ENCODE results near the gene TYR.
"Not testable (repeated sequence)": the region's sequence is repeated elsewhere in the genome, so short reads cannot be mapped to it uniquely, and the experiment has no call there.

The TYR gene

DNA sequence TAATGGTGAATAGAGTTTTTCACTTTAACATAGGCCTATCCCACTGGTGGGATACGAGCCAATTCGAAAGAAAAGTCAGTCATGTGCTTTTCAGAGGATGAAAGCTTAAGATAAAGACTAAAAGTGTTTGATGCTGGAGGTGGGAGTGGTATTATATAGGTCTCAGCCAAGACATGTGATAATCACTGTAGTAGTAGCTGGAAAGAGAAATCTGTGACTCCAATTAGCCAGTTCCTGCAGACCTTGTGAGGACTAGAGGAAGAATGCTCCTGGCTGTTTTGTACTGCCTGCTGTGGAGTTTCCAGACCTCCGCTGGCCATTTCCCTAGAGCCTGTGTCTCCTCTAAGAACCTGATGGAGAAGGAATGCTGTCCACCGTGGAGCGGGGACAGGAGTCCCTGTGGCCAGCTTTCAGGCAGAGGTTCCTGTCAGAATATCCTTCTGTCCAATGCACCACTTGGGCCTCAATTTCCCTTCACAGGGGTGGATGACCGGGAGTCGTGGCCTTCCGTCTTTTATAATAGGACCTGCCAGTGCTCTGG lies at the start of gene TYR:
Gene TYR (plus strand): TSS at position 185 of the 541 bp plus-strand sequence. CDS start 79 bp downstream, at position 264.
- DNase-seq (ENCODE audit: low read depth in 2 of 2) = no peak

DNA sequence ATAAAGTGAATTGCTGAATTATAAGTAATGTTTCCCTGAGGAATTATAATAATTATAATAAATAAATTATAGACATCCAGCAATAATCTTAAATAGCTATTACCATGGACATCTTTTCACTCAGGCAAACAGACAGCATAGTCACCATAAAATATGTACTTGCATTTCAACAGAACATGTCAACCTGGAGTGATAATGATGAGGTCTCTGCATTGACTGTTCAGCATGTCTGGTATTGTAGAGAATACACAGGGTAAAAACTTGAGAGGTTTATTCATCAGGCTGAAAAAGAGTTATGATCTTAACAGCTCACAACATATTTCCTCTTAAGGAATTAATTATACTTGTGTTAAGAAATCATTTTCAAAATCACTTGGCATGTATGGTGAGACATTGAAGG lies 41.1 kb upstream of the TYR start:
- DNase-seq (ENCODE audit: low read depth in 2 of 2) = no peak

DNA sequence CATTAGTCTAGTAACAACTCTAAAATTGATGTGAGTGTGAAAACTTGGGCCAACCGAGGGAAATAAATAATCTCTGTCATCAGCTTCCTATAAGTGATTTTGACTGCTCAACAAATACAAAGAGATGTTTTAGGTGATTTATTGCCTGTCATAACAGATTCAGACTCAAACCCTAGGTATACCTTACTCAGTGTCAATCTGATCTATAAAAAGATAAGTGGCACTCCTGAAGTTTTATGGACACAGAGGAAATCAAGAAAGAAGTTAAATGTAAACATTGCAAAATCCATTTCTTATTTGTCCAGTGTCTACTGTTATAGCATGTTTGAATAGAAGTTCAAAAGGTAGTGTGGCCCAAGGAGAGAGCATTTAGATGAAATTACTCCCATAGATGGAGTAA lies 30.4 kb upstream of the TYR start:
- DNase-seq (ENCODE audit: low read depth in 2 of 2) = no peak

DNA sequence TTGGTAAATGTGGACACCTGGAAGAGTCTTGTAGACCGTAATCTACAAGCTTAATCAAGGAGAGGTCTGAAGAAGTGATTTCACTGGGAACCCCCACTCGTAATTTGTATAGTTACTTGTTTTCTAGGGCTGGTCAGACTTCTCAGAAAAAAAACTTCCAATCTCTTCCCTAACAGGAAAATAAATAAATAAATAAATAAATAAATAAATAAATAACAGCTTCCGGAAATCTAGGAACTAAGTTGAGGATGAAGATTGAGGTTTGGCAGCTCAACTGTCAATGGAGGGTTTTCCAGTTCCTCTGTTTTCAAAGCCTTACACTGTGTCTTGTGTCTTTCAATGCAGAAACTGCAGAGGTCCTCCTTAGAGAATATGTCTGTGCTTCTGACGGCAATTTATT lies 17.7 kb upstream of the TYR start:
- DNase-seq (ENCODE audit: low read depth in 2 of 2) = no peak

DNA sequence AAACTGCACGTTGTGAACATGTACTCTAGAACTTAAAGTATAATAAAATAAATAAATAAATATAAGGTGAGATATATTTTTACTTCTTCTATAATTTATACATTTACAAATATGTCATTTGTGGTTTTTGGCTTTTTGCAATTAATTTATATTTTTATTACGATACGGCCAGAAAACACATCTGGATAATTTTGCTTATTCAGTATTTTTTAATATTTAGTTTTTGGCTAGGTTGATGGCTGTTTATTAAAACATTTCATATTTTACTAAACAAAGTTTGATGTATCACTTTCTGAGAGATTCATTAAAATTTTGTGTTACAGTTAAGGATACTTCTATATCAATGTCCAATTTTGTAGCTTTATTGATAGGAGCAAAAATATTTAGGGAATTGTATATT lies 15.7 kb upstream of the TYR start:
- DNase-seq (ENCODE audit: low read depth in 2 of 2) = no peak

DNA sequence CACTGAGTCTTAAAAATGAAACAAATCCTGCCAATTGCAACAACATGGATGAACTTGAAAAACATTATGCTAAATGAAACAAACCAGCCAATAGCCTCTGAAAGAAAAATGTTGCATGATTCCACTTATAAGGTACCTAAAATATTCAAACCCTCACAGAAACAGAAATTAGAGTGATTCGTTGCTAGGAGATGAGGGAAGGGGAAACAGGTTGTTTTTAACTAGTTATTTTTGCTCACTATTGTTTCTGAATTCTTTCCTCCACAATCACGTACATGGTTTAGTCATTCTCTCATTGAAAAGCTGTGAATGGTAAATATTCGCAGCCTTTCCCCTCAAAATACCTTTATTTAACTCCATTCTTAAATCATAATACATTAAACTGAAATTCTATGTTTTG lies 14.0 kb upstream of the TYR start:
- no peak for DNase-seq (ENCODE audit: low read depth in 2 of 2)

DNA sequence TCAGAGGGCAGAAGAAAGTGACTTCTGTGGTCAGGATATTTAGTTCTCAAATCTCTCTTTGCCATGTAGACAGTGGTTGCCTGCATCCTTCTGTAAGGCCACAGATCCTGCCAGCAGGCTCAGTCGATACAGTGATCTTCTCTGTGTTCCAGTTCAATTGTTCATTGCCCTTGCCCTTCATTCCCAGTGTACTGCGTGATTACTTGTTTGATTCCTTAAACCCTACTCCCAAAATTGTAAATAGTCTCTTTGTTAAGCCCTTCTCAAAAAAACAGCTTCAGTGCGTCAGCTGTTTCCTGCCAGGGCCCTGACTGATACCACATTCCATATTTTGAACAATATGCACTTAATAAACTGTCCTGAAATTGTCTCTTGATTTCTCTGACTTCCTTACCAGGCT lies 9.3 kb upstream of the TYR start:
- no peak for DNase-seq (ENCODE audit: low read depth in 2 of 2)

DNA sequence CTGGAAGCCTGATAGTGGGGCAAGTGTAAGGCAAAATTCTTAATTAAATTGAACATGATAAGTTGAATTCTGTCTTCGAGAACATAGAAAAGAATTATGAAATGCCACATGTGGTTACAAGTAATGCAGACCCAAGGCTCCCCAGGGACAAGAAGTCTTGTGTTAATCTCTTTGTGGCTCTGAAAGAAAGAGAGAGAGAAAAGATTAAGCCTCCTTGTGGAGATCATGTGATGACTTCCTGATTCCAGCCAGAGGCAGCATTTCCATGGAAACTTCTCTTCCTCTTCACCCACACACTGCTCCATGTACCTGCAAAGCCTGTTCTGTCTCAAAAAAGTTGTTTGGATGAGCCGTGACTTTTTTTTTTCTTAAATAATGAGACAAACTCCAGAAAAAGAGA lies 1.9 kb upstream of the TYR start:
- DNase-seq (ENCODE audit: low read depth in 2 of 2) = no peak

DNA sequence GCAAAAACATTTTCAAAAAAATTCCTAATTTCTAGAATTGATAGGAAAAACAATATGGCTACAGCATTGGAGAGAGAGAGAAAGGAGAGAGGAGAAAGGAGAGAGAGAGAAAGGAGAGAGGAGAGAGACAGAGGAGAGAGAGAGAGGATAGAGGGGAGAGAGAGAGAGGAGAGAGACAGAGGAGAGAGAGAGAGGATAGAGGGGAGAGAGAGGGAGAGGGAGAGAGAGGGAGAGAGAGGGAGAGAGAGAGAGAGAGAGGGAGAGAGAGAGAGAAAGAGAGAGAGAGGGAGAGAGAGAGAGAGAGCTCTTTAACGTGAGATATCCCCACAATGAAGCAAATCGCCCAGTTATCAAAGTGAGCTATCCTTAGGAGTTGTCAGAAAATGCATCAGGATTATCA lies 737 bp upstream of the TYR start:
- no peak for DNase-seq (ENCODE audit: low read depth in 2 of 2)

DNA sequence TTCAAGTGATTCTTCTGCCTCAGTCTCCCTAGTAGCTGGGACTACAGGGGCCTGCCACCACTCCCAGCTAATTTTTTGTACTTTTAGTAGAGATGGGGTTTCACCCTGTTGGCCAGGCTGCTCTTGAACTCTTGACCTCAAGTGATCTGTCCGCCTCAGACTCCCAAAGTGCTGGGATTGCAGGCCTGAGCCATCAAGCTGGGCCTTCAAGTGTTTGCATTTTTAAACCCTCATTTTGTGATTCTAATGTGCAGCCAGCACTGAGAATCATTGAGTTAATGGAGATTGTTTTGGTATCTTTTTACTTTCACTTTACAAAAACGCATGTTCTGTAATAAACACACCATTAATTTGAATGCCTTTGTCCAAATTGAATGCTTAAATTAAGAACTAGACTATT lies 3.4 kb downstream of the TYR start:
- DNase-seq (ENCODE audit: low read depth in 2 of 2) = no peak

DNA sequence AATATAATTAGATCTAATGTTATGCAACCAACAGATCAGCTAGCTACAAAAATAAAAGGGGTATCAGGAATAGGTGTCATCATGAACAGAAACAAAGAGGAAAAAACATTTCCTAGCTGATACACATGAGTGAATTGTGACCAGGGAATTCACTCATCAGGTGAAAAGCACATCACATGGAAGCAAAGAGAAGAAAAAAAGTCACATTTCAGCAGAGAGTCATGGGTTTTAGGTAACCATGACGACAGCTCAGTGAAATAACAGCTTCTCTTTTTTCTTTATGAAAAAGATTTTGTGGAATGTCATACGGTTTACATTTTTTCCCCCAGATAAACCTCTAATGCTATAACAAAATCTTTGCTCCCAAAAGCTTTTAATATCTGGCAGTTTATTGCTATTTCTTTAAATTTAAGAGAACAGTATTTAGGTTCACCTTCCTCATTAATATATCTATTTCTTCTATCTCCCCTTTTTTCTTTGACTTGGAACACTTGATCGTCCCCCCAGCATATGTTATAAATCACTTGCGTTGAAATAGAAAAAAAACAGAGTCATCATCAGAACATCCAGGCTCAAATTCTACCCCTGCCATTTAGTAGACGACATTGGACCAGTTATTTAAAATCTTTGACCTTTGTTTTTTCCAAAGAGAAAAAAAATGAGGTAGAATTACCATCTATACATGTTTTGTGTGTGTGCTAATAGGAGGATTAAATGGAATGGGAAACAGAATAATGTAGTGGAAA lies 5.3 kb downstream of the TYR start:
- no peak for DNase-seq (ENCODE audit: low read depth in 2 of 2)

DNA sequence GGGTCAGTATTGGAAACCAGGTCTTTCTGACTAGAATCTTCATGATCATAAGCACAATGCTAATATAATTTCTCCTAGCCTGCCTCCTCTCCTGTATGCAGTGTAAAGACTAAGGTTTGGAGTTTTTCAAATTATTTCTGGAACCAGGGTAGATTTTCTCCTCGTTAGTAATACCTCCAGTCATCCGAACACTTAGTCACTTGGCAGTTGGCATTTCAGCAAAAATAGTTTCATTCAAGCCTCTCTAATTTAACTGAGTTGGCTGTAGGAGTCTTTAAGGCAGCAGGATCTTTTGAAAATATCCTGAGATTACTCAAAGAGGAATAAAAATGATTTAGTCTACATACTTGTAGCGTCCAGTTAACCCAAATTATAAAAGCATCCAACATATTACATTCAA lies 6.3 kb downstream of the TYR start:
- no peak for DNase-seq (ENCODE audit: low read depth in 2 of 2)

DNA sequence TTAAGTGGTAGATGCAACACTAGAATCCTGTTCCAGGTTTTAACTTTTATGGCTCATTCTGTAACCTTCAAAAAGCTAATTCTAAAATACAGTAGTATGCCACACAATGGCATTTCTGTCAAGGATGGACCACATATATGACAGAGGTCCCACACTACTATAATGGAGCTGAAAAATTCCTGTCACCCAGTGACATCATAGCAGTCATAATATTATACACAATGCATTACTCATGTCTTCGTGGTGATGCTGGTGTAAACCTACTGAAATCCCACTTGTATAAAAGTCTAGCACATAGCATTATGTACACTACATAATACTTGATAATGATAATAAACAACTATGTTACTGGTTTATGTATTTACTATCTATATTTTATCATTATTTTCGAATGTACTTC lies 12.1 kb downstream of the TYR start:
- DNase-seq (ENCODE audit: low read depth in 2 of 2) = no peak

DNA sequence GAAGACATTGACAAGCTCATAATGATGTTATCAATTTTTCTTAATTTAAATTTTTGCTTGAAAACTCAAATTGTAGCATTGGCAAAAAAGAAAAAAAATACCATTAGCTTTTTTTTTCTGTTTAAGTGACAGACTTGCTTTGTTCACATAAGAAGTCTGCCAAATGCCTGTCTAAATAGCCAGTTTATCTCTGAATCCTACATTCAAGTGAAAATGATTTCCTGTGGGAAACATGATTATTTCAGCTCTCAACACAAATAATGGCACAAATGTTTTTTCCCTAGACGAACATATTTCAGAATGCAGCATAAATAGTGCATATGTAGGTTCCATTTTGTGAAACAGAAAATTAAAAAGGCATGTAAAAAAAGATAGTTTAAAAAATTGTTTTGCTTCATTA lies 23.5 kb downstream of the TYR start:
- DNase-seq (ENCODE audit: low read depth in 2 of 2) = no peak

DNA sequence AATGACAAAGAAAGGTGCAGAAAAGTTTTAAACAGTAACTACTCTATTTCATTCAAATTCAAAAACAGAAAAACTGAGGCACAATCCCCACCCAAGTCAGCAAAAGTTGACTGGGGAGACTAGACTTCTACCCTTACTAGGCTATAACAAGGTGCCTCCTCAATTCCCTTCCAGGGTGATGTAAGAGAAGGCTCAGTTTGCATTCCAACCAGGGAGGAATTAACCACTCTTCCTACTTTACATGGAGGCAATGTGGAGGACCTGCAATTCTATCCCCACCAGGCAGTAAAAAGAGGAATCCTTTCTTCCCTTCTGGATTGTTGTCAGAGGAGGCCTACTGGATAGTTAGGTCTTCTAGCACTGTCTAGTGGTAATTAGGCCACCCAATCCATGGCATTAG lies 26.1 kb downstream of the TYR start:
- no peak for DNase-seq (ENCODE audit: low read depth in 2 of 2)

DNA sequence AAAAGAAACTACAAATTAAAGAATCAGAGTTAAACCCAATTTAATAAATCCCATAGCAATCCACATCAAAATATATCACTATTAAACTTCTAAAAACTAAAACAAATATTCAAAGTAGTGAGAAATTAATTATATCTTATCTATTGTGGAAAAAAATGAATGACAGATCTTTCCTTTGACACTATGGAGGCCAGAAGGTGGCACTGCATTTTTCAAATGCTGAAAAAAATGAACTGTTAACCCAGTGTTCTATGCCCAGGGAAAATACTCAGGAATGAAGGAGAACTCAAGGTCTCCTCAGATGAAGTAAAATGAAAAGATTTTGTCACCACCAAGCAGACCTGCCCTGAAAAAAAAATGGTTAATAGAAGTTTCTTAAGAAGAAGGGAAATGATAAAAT lies 27.7 kb downstream of the TYR start:
- no peak for DNase-seq (ENCODE audit: low read depth in 2 of 2)

DNA sequence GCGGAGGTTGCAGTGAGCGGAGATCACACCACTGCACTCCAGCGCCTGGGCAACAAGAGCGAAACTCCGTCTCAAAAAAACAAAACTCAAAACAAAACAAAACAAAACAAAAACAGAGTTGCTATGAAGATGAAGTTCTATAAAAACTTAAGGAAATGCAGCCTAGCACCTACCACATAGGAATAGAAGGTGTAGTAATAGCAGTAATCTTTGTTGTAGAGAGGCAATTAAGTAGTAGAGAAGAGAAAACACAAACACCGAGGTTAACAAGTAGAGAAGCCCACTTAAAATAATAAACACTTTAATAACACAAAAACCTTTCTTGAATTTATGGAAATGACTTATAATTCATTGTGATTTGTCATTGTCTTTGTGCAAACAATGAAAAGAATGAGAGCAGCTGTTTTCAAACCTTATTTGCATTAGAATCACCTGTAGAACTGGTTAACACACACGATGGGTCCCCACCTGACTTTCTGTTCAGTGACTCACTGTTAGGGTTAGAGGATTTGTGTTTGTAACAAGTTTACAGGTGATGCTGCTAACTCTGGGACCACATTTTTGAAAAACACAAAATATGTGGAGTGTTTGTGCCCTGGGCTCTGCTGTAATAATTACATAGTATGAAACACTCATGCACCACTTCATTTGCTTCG lies 43.1 kb downstream of the TYR start:
- DNase-seq (ENCODE audit: low read depth in 2 of 2) = no peak

DNA sequence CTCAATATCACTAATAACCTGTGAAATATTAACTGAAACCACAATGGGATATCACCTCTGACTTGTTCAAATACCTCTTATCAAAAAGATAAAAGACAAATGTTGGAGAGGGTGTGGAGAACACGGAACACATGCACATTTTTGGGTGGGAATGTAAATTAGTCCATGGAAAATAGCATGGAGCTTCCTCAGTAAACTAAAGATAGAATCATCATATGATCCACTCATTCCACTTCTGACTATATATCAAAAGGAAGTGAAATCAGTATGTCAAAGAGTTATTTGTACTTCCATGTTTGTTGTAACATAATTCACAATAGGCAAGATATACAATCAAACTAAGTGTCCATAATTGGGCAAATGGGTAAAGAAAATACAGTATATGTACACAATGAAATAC lies 57.4 kb downstream of the TYR start:
- no peak for DNase-seq (ENCODE audit: low read depth in 2 of 2)

DNA sequence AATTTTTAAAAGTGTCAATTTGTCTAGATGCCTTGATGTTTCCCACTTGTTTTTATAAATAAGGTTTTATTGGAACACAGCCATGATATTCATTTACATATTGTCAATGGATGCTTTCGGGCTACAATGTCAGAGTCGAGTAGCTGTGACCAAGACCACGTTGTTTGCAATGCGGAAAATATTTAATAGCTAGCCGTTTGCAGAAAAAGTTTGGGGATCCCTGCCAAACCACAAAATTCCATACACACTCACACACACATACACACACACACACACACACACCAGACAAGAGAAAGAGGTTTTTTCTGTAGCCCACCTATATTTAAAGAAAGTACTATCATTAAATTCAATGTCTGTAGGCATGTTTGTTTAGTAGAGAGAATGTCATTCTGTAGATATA lies 58.3 kb downstream of the TYR start:
- no peak for DNase-seq (ENCODE audit: low read depth in 2 of 2)

DNA sequence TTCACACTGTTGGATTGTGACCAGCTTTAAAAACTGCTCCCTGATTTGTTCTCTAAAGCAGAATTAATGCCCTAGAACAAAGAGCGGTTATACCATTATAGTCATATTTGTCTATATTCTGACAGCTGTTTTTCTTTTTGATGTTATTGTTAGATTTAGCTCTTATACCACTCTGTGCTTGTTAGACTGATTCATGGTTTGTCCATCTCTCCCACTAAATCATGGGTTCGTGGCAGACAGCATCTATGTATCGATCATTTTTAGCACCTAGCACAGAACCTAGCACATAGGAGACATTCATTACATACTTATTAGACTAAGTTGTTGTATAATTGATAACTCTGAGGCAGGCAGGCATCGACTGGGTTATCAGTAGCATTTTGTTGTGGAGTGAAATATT lies 69.3 kb downstream of the TYR start:
- DNase-seq (ENCODE audit: low read depth in 2 of 2) = not testable (repeated sequence)

DNA sequence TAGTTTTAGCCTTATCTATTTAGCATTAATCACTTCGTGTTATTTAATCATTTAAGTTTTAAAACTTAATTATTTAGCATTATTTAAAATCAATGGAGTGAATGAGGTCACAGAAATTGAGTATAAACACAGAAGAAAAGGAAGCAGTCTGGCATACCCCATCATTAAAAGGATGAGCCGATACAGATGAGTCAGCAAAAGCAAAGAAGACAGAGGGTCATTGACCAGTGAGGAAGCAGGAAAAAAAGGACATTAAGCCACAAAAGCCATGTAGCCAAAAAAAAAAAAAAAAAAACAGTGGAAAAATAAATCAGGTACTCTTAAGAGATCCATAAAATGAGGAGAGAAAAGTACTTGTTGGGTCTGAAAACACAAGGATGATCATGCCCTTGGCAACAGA lies 71.5 kb downstream of the TYR start:
- no peak for DNase-seq (ENCODE audit: low read depth in 2 of 2)

DNA sequence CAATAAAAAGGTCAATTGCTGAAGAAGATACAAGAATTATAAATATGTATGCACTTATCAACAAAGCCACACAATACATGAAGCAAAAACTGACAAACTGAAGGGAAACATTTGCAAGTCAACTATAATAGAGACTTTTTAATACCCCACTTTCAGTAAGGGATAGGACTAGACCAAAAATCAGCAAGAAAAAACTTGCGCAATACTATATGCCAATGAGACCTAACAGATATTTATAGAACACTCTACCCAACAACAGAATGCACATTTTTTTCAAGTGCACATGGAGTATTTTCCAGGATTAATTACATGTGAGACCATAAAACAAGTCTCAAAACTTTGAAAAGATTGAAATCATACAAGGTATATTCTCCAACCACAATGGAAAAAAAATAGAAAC lies 83.8 kb downstream of the TYR start:
- DNase-seq (ENCODE audit: low read depth in 2 of 2) = not testable (repeated sequence)

DNA sequence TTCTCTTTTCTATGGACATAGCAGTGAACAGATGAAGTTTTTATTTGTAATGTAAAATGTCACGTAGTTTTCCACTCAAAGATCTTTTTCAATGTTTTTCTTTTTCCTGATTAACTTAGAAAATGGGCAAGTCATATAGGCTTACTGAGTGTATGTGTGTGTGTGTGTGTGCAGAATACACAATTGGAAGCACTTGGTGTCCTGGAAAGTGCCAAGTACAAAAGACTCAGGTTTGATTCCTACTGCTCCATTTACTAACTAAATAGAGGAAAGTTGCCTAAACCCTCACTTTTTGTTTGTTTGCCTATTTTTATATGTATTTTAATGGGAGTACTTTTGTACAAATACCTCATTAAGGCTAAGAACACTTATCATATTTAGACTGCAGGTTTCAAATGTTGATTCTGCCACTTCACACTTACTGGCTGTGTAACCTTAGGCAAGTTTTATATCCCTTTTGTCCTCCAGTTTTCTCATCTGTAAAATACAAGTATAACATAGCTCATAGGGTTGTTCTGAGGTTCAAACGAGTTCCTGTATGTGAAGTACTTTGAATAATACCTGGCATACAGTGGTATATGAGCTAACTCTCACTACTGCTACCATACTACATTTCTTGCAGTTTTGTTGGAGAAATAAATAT lies 90.1 kb downstream of the TYR start:
- DNase-seq (ENCODE audit: low read depth in 2 of 2) = no peak

All from activated CD8-positive, alpha-beta memory T cell treated with anti-CD3 and anti-CD28 coated beads for 4 hours (primary cell).